Upper lobe of left lung (tissue), 4 donors: ENCODE data around the gene EHMT1.

Experiments
- POLR2A ChIP-seq, 4 donors: fragments of 450-650 bp; IDR thresholded peaks; one replicate each; pipeline ENCODE4 v1.5.1; 2016 to 2017; ENCODE audit warnings: antibody characterized with exemption in 4 of 4, mild to moderate bottlenecking in 2 of 4
- POLR2AphosphoS5 ChIP-seq, 2 donors: sonication (generic); formaldehyde crosslinking; IDR thresholded peaks; one replicate each; pipeline ENCODE4 v1.5.1; 2017; ENCODE audit warnings: antibody characterized with exemption in 2 of 2
- TF ChIP-seq, protein P1 (sequence below), 6 experiments: fragments of 450-650 bp in 4 of 6; fragments of 200-600 bp in 2 of 6; sonication (generic) in 2 of 6; IDR thresholded peaks; one replicate each; pipeline ENCODE4 v1.5.1; 2016 to 2019; ENCODE audit warnings: antibody characterized with exemption in 6 of 6

DNA sequence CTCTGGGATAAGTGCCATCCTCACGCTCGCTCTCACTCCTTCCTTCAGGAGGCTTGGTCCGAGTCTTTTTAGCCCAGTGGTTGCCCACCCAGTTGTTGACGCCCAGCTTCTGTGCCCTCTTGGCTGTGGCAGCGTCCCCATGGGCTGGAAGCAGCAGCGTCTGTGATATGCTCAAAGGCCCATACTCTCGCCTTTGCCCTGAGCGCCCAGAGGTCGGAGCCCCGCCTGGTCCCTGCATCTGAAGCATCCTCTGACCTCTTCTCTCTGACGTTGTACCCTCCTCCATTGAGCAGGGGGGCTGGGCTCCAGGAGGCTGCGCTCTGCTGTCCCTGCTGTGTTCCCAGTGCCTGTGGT lies 180.8 kb downstream of the EHMT1 start:
- TF ChIP-seq, protein P1, sequence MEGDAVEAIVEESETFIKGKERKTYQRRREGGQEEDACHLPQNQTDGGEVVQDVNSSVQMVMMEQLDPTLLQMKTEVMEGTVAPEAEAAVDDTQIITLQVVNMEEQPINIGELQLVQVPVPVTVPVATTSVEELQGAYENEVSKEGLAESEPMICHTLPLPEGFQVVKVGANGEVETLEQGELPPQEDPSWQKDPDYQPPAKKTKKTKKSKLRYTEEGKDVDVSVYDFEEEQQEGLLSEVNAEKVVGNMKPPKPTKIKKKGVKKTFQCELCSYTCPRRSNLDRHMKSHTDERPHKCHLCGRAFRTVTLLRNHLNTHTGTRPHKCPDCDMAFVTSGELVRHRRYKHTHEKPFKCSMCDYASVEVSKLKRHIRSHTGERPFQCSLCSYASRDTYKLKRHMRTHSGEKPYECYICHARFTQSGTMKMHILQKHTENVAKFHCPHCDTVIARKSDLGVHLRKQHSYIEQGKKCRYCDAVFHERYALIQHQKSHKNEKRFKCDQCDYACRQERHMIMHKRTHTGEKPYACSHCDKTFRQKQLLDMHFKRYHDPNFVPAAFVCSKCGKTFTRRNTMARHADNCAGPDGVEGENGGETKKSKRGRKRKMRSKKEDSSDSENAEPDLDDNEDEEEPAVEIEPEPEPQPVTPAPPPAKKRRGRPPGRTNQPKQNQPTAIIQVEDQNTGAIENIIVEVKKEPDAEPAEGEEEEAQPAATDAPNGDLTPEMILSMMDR (IDR thresholded peaks at IDR 0.05): no peak
- TF ChIP-seq POLR2A (IDR thresholded peaks at IDR 0.05) (no peak), POLR2AphosphoS5 (IDR thresholded peaks at IDR 0.05) (no peak)
